NCI-H2081 treated with DMSO at 0.1 percent for 48 hours (cell line): ENCODE results near the gene HIVEP3.

Experiments used
- DNase-seq: peaks from one replicate; lab custom pipeline; 2025; lab: John Stamatoyannopoulos, UW

The HIVEP3 gene

GRCh38 chr1:41484402-41485241 lies 434.1 kb downstream of the HIVEP3 start, which contains the start of gene EDN2:
EDN2 (minus strand) TSS chr1:41484683; CDS start chr1:41484601, 82 bp downstream.
- DNase-seq = peak; percentile 56

GRCh38 chr1:41483960-41484401 lies 434.7 kb downstream of the HIVEP3 start:
- no peak for DNase-seq

GRCh38 chr1:41483001-41483850 lies 435.5 kb downstream of the HIVEP3 start:
- DNase-seq = no peak

GRCh38 chr1:41482001-41482765 lies 436.5 kb downstream of the HIVEP3 start:
- DNase-seq = no peak

GRCh38 chr1:41481109-41481775 lies 437.5 kb downstream of the HIVEP3 start:
- no peak for DNase-seq

GRCh38 chr1:41480204-41481108 lies 438.3 kb downstream of the HIVEP3 start:
- DNase-seq = no peak

- no peak for DNase-seq
Observed at GRCh38 chr1:41479808-41480160, 438.9 kb downstream of the HIVEP3 start.

GRCh38 chr1:41479000-41479807 lies 439.5 kb downstream of the HIVEP3 start:
- DNase-seq = no peak

GRCh38 chr1:41478118-41478748 lies 440.5 kb downstream of the HIVEP3 start:
- DNase-seq = no peak

- DNase-seq = no peak
Observed at GRCh38 chr1:41476807-41477361, 441.8 kb downstream of the HIVEP3 start.

GRCh38 chr1:41475859-41476567 lies 442.7 kb downstream of the HIVEP3 start:
- DNase-seq = no peak

- DNase-seq = no peak
Observed at GRCh38 chr1:41475346-41475745, 443.4 kb downstream of the HIVEP3 start.

- no peak for DNase-seq
Observed at GRCh38 chr1:41474490-41475271, 444.0 kb downstream of the HIVEP3 start.

- DNase-seq = no peak
Observed at GRCh38 chr1:41473738-41474362, 444.9 kb downstream of the HIVEP3 start.

- DNase-seq = no peak
Observed at GRCh38 chr1:41471658-41472057, 447.1 kb downstream of the HIVEP3 start.

GRCh38 chr1:41469706-41470105 lies 449.0 kb downstream of the HIVEP3 start:
- no peak for DNase-seq
